Endodermal cell (in vitro differentiated cells): ENCODE results near the gene PPP1R36. TPM values are rescaled to one million over a fixed set of nuclear protein-coding genes. Genes with fewer than 3 reads are reported as not detected.

Experiments used
- DNase-seq: peaks from one replicate; pipeline ENCODE4 v3.0.0-alpha.2; 2017
- H3K27ac ChIP-seq: 2 replicates; pipeline ENCODE4 v1.5.1; 2013; ENCODE audit warnings: mild to moderate bottlenecking, low read depth, low read length, moderate library complexity
- H3K27me3 ChIP-seq: 2 replicates; pipeline ENCODE4 v1.6.1; 2013; ENCODE audit warnings: mild to moderate bottlenecking, low read length, moderate library complexity; ENCODE audit not compliant: insufficient read depth, control insufficient read depth, poor library complexity, severe bottlenecking
- H3K36me3 ChIP-seq: 2 replicates; pipeline ENCODE4 v1.7.0; 2013; ENCODE audit warnings: mild to moderate bottlenecking, low read length, moderate library complexity; ENCODE audit not compliant: control insufficient read depth, insufficient read depth
- H3K4me1 ChIP-seq: one replicate; pipeline ENCODE4 v1.7.0; 2013; ENCODE audit warnings: low read length; ENCODE audit not compliant: control insufficient read depth, insufficient read depth
- H3K4me3 ChIP-seq: 2 replicates; pipeline ENCODE4 v1.5.1; 2013; ENCODE audit warnings: mild to moderate bottlenecking, low read length, moderate library complexity
- H3K9ac ChIP-seq: 2 replicates; pipeline ENCODE4 v1.6.1; 2013; ENCODE audit warnings: mild to moderate bottlenecking, low read length, moderate library complexity; ENCODE audit not compliant: poor library complexity, severe bottlenecking; ENCODE audit errors: extremely low read depth
- H3K9me3 ChIP-seq: 2 replicates; pipeline ENCODE4 v1.6.1; 2013; ENCODE audit warnings: mild to moderate bottlenecking, low read length, moderate library complexity; ENCODE audit not compliant: control insufficient read depth
- H3K27ac Mint-ChIP-seq: 2 replicates; pipeline ENCODE4 v1.8.0; 2020; ENCODE audit warnings: mixed read lengths
- H3K27me3 Mint-ChIP-seq: 2 replicates; pipeline ENCODE4 v1.8.0; 2021; ENCODE audit warnings: mild to moderate bottlenecking, mixed read lengths; ENCODE audit not compliant: insufficient read depth
- H3K36me3 Mint-ChIP-seq: 2 replicates; pipeline ENCODE4 v1.8.0; 2020; ENCODE audit warnings: low read depth, mixed read lengths
- H3K4me1 Mint-ChIP-seq: 2 replicates; pipeline ENCODE4 v1.8.0; 2020; ENCODE audit warnings: mixed read lengths
- H3K4me3 Mint-ChIP-seq: 2 replicates; pipeline ENCODE4 v1.8.0; 2020; ENCODE audit warnings: mild to moderate bottlenecking, moderate library complexity, mixed read lengths
- H3K9me3 Mint-ChIP-seq: 2 replicates; pipeline ENCODE4 v1.8.0; 2020; ENCODE audit warnings: mild to moderate bottlenecking, mixed read lengths
- CTCF ChIP-seq: fragments of 200-600 bp; sonication (generic); conservative IDR thresholded peaks from 2 replicates; pipeline ENCODE4 v1.5.0; 2021; ENCODE audit warnings: antibody characterized with exemption, mild to moderate bottlenecking
- WGBS, 2 experiments: methylation state at CpG; one replicate each; pipeline versions ENCODE4 v1.1.5 to v1.1.7; 2013; ENCODE audit warnings: missing lambda C conversion rate in 2 of 2, mixed read lengths in 1 of 2; ENCODE audit not compliant: insufficient coverage in 1 of 2, insufficient read length in 1 of 2; 5-methylcytosine and 5-hydroxymethylcytosine counted together
- total RNA-seq, 2 donors: library from RNA; stranded (reverse); fragmentation: NEBNext Ultra II Directional in 1 of 2; extraction: Animal tissue kit (Norgen Biotek cat#: 25700) in 1 of 2; gene quantifications; 2 replicates in 1 of 2; 3 replicates in 1 of 2; pipeline ENCODE4 v1.2.1, GENCODE V29; 2021

PPP1R36 gene
- total RNA-seq, 2 donors from 2014 or later, result 0.24 to 1.2 TPM

GRCh38 chr14:64604001-64604400, 54.2 kb downstream of the PPP1R36 start:
- Mint-ChIP-seq H3K9me3 (no peaks in the 10 kb centered on the region), H3K27ac (no peak overlapping the region)

GRCh38 chr14:64604881-64605280, 55.1 kb downstream of the PPP1R36 start:
- Histone ChIP-seq H3K4me1 (no peaks in the 10 kb centered on the region), H3K36me3 (no peaks in the 10 kb centered on the region), H3K27ac (no peak overlapping the region), H3K27me3 (no peaks in the 10 kb centered on the region), H3K9me3 (no peaks in the 10 kb centered on the region), H3K9ac (no peak overlapping the region), H3K4me3 (no peak overlapping the region)
- Mint-ChIP-seq H3K27ac (no peak overlapping the region), H3K36me3 (no peaks in the 10 kb centered on the region), H3K4me3 (no peak overlapping the region), H3K4me1 (no peaks in the 10 kb centered on the region), H3K9me3 (no peaks in the 10 kb centered on the region), H3K27me3 (peaks cover 6% of the 10 kb centered on the region)
- 84 to 93% methylated on average over 5 to 6 of the region's 6 CpGs for WGBS, 2 experiments
- no peak for DNase-seq
- no peak for TF ChIP-seq CTCF

More at GRCh38 chr14:64604001-64604400, 54.2 kb downstream of the PPP1R36 start:
- Histone ChIP-seq H3K9ac (no peak overlapping the region), H3K9me3 (no peaks in the 10 kb centered on the region), H3K4me3 (no peak overlapping the region), H3K27ac (no peak overlapping the region), H3K27me3 (no peaks in the 10 kb centered on the region), H3K4me1 (no peaks in the 10 kb centered on the region), H3K36me3 (no peaks in the 10 kb centered on the region)
- Mint-ChIP-seq H3K4me3 (no peak overlapping the region), H3K4me1 (no peaks in the 10 kb centered on the region), H3K27me3 (peaks cover 6% of the 10 kb centered on the region), H3K36me3 (no peaks in the 10 kb centered on the region)
- DNase-seq, result no peak
- no peak for TF ChIP-seq CTCF
- 100% methylated on average over 1 of the region's 1 CpG; no CpG with 5 or more reads in 1 of the 2 experiments for WGBS, 2 experiments

DNA sequence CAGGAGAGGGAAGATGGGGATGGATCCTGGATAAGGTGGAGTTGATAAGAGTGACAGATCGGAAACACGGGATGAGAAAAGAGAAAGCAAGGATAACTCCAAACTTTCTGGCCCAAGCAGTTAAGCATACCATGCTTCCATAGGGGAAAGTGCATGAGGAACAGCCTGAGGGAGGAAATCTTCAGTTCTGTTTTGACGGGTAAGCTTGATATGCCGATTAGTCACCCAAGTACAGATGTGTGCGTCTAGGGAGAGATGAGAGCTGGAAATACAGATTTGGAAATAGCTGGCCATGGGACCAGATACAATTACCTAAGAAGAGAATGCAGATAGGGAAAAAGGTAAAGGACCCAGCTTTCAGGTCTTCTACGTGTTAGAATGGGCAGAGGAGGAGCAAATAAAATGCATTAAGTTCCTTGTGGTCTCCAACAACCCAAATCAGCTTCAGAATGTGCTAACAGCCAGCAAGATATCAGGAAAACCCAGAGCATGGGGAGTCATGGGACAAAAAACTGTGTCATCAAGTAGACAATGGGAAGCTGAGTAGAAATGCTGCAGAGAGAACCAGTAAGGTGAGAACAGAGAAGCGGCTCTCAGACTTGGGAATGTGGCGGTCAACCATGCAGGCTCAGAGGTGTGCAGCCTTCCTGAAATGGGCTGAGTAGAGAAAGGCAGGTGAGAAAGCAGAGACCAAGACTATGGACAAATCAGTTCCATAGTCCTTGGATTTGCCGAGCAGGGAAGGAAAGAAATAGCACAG, 56.3 kb downstream of the PPP1R36 start:
- Mint-ChIP-seq H3K36me3 (no peaks in the 10 kb centered on the region), H3K27me3 (peaks cover 6% of the 10 kb centered on the region), H3K4me1 (no peaks in the 10 kb centered on the region), H3K27ac (no peak overlapping the region), H3K4me3 (no peak overlapping the region), H3K9me3 (no peaks in the 10 kb centered on the region)
- TF ChIP-seq CTCF, result no peak
- Histone ChIP-seq H3K9ac (no peak overlapping the region), H3K36me3 (no peaks in the 10 kb centered on the region), H3K4me3 (no peak overlapping the region), H3K27me3 (no peaks in the 10 kb centered on the region), H3K27ac (no peak overlapping the region), H3K4me1 (no peaks in the 10 kb centered on the region), H3K9me3 (no peaks in the 10 kb centered on the region)
- 94 to 100% methylated on average over 9 of the region's 9 CpGs for WGBS, 2 experiments
- no peak for DNase-seq
